GM21423 (cell line): ENCODE results near the gene TXLNA.

Experiments
- ATAC-seq: cut with Tn5 transposase; IDR thresholded peaks from one replicate; pipeline ENCODE4 v1.9.1; 2021; ENCODE audit warnings: mild to moderate bottlenecking, moderate library complexity; ENCODE audit not compliant: unreplicated experiment

Gene TXLNA

DNA sequence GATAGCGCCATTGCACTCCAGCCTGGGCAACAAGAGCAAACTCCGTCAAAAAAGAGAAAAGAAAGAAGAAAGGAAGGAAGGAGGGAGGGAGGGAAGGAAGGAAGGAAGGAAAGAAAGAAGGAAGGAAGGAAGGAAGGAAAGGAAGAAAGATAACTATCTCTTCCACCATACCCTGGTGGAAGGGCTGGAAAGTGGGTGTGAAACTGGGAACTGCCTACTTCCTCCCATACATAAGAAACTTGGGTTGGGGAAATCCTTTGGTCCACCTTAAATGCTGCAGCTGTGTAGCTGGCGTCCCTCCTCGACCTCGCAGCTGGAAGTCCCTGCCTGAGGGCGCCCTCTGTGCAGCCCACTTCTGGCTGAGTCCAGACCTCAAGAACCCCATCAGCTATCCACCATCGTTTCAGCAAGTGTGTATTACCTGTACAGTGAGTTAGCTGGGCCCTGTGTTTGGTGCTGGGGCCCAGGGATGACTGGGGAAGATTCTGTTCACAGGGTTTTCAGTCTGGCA lies 62.9 kb downstream of the TXLNA start:
- ATAC-seq: no peak

DNA sequence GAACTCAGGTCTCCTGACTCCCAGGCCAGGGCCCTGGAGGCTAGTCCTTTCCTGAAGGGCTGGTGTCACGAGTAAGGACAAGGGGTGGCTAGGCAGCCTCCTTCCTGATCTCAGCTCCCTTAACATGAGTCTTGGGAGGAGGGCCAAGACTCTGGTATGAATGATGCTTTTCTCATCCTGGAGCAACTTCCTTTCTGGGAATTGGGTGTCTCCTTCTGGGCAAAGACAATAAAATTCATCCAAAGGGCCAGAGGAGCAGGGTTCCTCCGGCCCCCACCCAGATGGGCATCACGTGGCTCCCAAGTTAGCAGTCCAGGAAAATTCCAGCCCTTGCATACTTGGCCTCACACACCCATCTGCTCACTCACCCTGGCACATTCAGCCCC lies 67.4 kb downstream of the TXLNA start, which contains the start of gene FAM167B:
Gene FAM167B, plus strand, starts transcription at position 335 of the 386 bp plus-strand sequence. CDS start 200 bp downstream, outside the sequence.
- no peak for ATAC-seq

DNA sequence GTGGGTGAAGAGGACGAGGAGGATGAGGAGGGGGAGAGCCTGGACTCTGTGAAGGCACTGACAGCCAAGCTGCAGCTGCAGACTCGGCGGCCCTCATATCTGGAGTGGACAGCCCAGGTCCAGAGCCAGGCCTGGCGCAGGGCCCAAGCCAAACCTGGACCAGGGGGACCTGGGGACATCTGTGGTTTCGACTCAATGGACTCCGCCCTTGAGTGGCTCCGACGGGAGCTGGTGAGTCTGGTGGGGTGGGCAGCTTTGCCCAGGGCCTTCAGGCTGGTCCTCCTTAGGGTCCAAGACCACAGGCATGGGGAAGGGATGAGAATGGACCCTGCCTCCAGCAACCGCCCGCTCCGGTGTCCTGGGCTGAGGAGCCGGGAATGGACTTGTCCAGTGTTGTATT lies 68.0 kb downstream of the TXLNA start:
- no peak for ATAC-seq
